GM21515 (cell line): ENCODE data around the gene FRMD4A.
"Not testable (repeated sequence)": the region's sequence is repeated elsewhere in the genome, so short reads cannot be mapped to it uniquely, and the experiment has no call there.

Source experiments
- ATAC-seq: cut with Tn5 transposase; IDR thresholded peaks from one replicate; pipeline ENCODE4 v1.9.1; 2021; ENCODE audit not compliant: unreplicated experiment

Gene FRMD4A

GRCh38 chr10:13865220-13865619, 465.5 kb downstream of the FRMD4A start:
- not testable (repeated sequence) for ATAC-seq

DNA sequence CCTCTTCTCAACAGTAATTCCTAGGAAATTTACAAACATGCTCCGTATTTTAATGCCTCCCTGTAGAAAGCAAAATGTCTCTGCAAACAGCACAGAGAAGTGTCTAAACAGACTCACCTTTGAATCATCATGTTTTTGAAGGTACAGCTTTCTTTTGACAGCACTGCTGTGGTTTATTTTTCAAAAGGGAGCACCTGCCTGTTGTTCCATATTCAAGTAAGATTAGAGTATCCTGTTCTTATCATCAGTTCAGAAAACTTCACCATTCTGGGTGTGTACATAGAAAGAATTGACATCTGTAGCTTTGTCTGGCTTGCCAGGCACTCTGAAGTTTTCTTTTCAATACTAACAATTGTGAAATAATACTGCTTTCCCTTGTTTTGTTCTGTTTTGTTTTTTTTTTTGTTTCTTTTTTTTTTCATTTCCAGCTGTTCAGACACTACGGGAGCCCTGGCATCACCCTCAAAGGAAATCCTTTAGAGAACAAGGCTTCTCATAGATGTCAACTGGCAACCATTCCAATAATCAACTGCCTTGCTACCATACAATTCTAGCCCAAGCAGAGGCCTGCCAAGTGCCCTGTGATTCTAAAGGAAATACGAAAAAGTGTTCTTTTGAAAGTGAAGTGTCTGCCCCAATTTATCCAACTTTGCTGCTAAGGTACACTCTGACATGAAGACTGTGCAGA, 468.0 kb downstream of the FRMD4A start:
- no peak for ATAC-seq

DNA sequence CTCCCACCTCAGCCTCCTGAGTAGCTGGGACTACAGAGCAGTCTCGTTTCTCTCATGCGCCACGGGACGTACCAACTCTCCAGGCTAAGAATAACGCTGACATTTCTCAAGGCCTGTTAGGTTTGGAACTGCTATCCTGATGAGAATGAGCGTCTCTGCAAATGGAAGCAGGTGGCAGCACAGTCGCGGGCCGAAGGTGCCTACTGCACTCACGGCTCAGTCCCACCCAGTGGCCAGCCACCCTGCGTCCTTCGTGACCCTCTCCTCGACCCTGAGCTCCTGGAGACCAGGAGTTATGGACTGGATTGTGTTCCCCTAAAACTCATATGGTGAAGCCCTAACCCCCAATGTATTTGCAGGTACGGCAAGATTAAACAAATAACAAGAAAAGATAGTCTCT, 469.8 kb downstream of the FRMD4A start:
- ATAC-seq, result no peak

DNA sequence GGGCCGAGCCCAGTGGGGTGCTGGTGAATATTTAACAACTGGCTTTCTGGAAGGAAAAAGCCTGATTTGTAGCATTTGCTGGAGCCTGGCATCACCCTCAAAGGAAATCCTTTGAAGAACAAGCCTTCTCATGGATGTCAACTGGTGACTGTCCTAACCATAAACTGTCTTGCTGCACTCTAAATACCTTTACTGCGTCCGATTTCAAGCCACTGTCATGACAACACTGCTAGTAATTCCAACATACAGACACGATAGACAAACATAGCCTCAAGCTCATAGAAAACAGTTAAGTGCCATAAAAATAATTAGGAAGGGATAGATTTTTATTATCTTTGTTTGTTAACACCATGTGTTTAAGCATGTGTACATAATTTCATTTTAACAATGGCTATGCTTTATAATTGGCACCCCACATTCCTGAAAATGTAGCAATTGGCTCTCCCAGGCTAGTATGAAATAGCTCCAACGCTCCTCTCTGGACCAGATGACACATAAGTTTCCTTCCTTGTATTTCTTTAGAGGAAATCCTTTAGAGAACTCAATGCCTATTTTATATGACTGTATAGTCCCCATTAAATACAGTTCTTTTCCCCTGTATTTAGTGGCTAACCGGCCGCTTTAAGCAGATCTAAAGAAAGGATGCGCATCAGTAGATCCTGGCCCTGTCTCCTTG, 470.6 kb downstream of the FRMD4A start:
- ATAC-seq, result no peak

GRCh38 chr10:13858709-13859108, 472.0 kb downstream of the FRMD4A start:
- ATAC-seq, result no peak

DNA sequence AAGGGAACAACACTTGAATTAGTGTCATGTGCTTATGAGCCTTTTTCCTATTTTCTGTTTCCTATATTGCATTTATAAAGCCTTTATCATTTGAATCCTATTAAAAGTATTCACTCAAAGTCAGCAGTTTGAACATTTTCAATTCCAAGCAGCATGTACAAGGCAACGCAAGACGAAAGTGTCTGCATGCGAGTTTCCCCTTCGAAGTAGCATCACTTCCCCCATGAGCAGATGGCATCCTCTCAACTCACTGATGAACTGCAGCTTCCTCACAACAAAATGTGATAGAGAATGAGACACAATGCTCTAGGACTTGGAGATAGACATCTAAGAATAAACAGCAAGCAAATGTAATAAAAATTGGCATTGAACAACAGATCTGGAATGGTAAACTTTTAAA, 473.3 kb downstream of the FRMD4A start:
- ATAC-seq, result no peak

GRCh38 chr10:13853854-13854253, 476.9 kb downstream of the FRMD4A start:
- ATAC-seq, result no peak

DNA sequence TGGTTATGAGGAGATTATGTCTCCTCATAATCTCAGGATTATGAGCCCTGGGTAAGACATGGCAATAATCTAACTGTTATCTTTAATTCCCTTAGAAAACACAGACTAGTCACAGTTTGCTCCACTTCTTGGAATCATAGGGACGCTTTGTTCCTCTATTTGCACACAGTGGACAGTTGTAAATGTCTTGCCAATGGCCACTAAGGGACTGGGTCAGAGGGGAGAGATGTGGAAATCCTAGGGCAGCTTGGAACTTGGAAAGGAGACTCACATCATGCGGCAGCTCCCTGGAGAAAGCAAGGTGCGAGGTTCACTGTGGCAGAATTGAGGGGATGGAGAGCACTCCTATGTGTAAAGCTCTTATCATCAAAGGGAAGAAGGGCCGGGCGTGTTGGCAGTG, 477.9 kb downstream of the FRMD4A start:
- no peak for ATAC-seq

GRCh38 chr10:13851906-13852305, 478.8 kb downstream of the FRMD4A start:
- ATAC-seq, result no peak

DNA sequence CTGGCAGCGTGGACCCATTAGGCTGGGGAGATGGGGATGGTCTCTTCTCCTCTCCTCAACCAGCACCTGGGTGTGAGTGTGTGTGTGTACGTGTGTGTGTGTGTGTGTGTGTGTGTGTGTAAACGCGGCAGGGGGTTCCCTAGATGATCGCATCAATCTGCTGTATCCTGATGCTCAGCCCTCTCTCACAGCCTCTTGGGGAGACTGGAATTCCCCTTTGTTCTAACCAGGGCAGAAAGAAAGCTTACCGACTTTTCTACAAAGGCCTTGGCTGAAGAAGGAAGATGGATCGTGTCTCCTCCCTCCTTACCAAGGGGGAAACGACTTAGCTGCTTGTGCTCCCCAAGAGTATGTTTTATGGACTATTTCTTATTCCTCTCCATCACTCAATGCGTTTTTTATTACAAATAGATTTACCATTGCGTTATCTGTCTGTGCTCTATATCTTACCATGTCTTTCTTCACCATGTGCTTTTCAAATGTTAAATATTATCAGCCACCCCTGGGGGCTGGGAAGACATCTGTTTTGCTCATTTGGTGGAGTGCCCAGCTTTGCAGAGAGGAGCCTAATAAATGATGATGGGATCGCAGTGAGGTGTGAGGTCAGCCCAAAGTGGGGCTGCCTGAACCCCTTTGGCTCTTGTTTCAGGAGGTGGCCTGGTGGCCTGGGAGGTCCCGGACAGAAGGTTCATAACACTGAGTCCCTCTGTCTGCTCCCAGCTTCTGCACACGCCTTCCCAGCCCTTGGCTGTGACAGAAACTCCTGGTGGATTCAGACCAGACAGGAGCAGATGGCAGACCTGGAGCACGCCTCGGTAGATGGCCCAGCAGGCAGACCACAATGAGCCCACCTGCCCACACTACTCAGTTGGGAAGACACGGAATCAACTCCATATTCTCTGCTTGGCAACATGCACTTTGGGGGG, 481.9 kb downstream of the FRMD4A start:
- ATAC-seq, result no peak

- no peak for ATAC-seq
These were observed 483.5 kb downstream of the FRMD4A start for GRCh38 chr10:13847201-13847631.

DNA sequence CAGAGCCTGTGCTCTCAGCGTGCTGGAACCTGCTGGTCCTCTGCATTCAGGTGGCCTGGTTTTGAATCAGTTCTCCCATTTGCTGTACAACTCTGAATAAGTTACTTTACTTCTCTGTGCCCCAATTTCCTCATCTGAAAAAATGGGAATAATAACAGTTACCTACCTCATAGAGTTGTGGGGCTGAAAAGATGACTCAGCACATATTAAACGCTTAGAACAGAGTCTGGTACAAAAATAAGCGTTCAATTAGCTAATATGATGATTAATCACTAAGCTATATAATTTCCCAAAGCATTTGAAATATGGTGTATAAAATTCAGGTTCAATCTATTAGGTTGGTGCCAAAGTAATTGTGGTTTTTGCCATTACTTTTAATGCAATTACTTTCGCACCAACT, 484.8 kb downstream of the FRMD4A start:
- ATAC-seq, result no peak

DNA sequence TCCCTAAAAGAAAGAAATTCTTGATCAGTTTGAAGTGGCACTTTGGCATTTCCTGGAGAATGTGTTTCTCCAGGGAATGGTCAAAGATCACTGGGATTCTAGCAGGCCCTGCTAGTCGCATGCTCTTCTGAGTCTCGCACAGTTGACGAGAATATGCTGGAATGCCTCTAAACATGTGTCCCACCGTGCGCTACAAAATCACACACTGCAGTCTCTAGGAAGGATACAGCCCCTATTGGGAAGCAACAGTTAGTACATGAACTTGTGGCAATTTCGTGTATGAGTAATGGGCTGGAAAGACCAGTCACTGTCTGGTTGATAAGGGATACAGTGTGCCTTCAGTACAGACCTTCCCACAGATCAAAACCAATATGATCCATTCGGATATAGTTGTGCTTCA, 486.1 kb downstream of the FRMD4A start:
- ATAC-seq, result no peak

- no peak for ATAC-seq
These were observed 488.6 kb downstream of the FRMD4A start for GRCh38 chr10:13842117-13842516.

DNA sequence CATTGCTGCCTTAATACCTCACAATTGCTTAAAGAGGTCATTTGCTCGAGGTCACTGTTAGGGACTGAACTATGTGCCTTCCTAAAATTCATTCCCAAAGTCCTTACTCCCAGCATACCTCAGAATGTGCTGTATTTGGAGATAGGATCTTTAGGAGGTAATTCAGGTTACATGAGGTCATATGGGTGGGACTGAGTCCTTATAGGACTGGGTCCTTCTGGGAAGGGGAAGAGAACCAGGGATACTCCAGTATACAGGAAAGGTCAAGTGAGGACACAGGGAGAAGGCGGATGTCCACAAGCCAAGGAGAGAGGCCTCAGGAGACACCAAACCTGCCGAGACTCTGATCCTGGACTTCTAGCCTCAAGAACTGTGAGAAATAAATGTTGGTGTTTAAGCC, 490.7 kb downstream of the FRMD4A start:
- ATAC-seq, result no peak

GRCh38 chr10:13839430-13839990, 491.2 kb downstream of the FRMD4A start:
- ATAC-seq, result no peak

GRCh38 chr10:13839030-13839429, 491.7 kb downstream of the FRMD4A start:
- ATAC-seq, result no peak

DNA sequence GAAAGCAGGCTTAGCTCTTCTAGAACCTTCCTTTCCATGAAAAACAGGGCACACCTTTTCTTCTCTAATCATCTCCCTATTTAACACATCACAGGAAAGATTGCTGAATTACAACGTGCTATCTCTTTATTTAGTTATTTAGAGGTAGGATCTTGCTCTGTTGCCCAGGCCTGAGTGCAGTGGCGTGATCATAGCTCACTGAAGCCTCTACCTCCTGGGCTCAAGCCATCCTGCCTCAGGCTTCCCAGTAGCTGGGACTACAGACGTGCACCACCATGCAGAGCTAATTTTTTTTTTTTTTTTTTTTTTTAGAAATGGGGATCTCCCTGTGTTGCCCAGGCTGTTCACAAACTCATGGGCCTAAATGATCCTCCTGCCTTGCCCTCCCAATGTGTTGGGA, 492.8 kb downstream of the FRMD4A start:
- ATAC-seq, result no peak

- no peak for ATAC-seq
These were observed 496.0 kb downstream of the FRMD4A start for GRCh38 chr10:13834581-13835286.

- ATAC-seq, result no peak
These were observed 499.0 kb downstream of the FRMD4A start for GRCh38 chr10:13831711-13832141.

- ATAC-seq, result no peak
These were observed 500.3 kb downstream of the FRMD4A start for GRCh38 chr10:13830385-13830784.
